Stimulated activated CD8-positive, alpha-beta memory T cell treated with anti-CD3 and anti-CD28 coated beads, Interleukin-15, amount 100 ng/mL, for 48 hours (primary cell): ENCODE data around the gene NME4.
"Not testable (repeated sequence)": the region's sequence is repeated elsewhere in the genome, so short reads cannot be mapped to it uniquely, and the experiment has no call there.

Experiments used
- DNase-seq, 2 donors: peaks; one replicate each; pipeline ENCODE4 v3.0.0-alpha.2; 2020; ENCODE audit warnings: low read depth in 2 of 2

NME4 gene

GRCh38 chr16:397135-397661 lies at the start of gene NME4:
Gene NME4, plus strand, starts transcription at chr16:397199. Its CDS starts 24 bp downstream, at chr16:397223.
- no peak for DNase-seq

GRCh38 chr16:347203-347602 lies 49.8 kb upstream of the NME4 start:
- DNase-seq, result no peak

- DNase-seq, result not testable (repeated sequence)
Measured at GRCh38 chr16:348495-348894, 48.5 kb upstream of the NME4 start.

DNA sequence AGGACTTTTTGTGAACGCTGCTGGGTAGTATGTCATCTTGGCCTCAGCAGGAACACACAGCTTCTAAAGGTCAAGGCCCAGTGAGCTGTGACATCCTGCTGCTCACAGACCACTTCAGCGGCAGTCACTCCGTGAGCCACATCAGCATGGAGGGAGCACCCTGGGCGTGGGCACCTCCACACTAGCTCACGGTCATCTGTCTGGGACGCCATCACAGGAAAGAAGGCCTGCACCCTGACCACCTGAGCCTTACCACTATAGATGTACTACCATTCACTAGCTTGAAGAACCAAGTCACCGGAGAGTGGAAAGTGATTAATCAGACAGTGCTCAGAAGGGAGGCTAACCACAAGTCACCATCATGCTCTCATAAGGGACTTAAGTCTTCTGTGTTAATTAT lies 47.8 kb upstream of the NME4 start:
- no peak for DNase-seq

- DNase-seq, result no peak
Measured at GRCh38 chr16:350203-350602, 46.8 kb upstream of the NME4 start.

DNA sequence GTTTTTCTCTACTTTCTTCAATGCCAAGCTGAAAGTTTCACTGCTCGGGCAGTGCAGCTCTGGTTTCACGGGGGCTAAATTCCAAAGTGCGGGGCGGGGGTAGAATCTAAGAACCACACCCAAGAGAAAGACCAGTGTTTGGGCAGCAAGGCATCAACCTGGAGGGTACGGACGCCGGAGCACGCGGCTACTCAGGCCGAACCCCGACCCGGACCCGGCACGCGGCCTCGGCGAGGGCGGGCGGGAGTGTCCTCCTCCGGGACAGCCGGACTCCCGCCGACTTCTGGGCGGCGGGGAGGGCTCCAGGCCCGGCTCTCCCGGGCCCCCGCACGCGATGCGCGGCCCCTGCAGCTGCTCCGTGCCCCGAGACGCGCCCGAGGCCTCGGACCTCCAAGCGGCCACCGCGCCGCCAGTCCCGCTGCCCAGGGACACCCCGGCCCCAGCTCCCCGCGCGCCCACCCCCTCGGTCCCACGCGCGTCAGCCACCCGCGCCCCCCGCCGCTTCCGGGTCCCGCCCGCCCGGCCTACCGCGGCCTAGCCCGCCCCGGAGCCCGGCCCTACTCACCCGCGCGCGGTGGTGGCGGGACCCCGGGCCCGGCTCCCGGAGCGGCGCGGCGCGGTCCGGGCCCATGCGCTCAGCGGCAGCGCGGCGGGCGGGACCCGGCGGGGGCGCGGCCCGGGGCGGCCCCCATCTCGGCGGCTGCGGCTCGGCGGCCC lies 45.0 kb upstream of the NME4 start:
- DNase-seq, result no peak

- peak; percentile 99 to 100 for DNase-seq
Measured at GRCh38 chr16:352547-353403, 44.2 kb upstream of the NME4 start, which contains the start of gene AXIN1. Gene AXIN1, minus strand, starts transcription at chr16:352723. Its CDS starts 5,698 bp downstream, at chr16:347025.

DNA sequence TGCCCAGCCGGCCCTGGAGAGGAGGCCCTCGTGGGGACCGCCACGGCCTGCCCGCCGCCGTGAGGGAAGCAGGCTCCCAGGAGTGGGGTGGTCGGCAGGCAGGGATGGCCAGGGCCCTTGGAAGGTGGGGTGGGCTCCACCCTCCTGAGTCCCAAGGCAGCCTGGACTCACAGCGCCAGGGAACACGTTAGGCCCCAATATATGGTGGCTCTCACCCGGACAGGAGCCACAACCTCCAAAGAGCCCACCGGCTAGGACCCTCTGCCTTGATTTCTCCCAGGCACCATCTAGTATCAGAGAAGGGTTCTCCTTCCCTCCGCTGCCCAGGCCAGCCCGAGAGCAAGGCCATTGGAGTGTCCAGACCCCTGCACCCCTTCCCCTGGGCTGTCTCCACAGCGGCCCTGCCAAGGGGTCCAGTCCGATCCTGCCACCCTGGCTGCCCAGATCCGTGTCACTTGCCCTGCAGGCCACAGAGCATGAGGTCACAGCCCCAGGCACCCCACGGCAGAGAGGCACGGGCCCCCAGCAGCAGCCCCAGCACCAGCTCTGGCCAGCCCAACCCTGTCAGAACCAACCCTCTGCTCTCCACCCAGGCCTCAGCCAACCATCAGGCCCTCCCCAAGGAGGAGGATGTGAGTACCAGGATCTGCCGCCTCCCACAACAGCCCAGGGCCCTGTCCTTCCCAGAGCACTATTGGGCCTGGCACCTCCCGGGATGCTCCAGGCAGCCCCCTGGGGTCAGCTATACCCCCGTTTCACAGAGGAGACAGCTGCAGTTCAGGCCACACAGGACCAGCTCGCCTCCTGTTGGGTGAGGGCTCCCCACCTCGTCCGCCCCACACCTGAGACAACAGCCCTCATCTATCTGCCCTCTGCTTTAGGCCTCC lies 43.4 kb upstream of the NME4 start:
- DNase-seq, result no peak

DNA sequence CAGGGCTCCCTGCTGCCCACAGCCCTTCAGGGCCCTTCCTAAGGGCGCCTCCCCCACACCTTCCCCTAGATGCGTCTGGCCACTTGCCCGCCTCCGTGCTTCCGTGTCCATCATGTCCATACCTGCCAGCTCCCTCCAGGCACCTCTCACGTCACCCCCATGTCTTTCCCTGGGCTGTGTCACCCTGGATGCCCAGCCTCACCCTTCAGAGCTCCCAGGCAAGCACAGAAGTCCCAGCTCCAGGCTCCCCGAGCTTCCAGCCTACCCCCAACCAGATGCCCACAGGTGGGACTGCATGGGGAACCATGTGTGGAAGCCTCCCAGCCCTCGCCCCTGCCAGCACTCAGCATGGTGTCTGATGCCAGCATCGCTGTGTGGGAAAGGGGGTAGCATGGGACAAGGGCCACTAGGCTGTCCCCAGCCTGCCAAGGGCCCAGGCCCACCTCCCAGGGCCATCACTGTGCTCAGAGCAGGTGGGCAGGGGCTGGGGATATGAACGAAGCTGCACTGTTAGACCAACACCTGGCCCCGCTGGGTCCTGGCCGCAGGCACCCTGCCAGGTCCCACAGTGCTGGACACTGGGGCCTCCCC lies 42.6 kb upstream of the NME4 start:
- no peak for DNase-seq

- no peak for DNase-seq
Measured at GRCh38 chr16:354971-355461, 42.0 kb upstream of the NME4 start.

- no peak for DNase-seq
Measured at GRCh38 chr16:356741-357140, 40.3 kb upstream of the NME4 start.

DNA sequence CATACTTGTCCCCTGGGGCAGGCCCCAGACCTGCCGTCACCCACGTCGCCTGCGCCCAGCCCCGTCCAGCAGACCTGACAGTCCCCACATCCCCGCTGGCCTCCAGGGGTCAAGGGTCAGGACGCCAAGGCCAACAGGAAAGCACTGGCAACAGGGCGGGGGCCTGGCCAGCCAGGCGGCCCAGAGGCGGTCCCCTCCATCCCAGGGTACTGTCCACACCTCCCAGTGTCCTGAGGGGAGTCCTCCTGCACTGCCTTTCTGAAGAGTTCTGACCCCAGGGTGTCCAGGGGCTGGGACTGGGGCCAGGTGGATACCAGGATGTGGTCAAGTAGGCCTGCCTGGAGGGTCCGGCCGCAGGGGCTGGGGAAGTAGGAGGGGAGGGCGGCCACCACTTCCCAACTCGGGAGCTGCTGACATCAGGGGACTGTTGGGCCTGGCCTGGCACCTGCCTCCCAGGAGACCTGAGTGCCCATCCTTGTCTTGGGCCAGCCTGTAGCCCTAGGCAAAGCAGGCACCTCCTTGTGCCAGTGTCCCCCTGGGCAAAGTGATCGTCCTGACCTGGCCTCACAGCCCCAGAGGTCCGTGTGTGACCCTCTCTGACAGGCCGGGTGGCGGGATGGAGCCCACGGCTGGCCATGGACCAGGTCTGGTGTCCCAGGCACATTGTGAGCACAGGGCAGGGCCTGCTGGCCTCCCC lies 37.8 kb upstream of the NME4 start:
- DNase-seq, result no peak

GRCh38 chr16:359871-360697 lies 36.9 kb upstream of the NME4 start:
- no peak for DNase-seq

- no peak for DNase-seq
Measured at GRCh38 chr16:360698-361336, 36.2 kb upstream of the NME4 start.

DNA sequence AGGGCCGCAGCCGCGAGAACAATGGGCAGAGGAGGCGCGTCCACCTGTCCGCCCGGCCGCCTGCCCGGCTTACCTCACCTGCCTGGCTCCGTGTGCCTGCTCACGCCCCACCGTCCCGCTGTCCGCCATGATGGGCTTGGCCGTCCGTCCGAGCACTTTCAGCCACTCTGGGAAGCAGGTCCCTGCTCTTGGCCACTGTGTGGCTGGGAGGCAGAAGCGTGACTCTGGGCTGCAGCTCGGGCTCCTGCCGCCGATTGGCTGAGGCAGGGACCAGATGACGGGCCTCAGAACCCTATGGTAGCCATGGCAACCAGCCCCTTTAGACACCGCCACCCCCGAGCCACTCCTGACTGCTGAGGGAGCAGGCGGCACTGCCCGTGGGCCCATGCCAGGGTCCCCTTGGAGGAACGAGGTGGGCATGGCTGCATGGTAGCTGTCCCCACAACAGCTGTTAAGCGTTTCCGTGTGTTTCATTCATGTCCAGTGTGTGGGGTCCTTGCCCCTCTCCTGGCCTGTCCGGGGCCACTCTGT lies 35.6 kb upstream of the NME4 start:
- DNase-seq, result no peak

- peak; percentile 56 to 61 for DNase-seq
Measured at GRCh38 chr16:361872-362701, 34.9 kb upstream of the NME4 start.

DNA sequence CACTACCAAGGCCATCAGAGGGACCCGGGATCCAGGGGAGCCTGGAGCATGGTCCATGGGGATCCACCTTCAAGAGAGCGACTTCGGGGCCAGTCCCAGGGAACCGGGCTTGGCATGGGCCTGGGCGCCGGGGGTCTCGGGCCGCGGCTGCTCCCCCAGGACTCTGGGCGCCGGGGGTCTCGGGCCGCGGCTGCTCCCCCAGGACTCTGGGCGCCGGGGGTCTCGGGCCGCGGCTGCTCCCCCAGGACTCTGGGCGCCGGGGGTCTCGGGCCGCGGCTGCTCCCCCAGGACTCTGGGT lies 34.3 kb upstream of the NME4 start:
- not testable (repeated sequence) for DNase-seq

DNA sequence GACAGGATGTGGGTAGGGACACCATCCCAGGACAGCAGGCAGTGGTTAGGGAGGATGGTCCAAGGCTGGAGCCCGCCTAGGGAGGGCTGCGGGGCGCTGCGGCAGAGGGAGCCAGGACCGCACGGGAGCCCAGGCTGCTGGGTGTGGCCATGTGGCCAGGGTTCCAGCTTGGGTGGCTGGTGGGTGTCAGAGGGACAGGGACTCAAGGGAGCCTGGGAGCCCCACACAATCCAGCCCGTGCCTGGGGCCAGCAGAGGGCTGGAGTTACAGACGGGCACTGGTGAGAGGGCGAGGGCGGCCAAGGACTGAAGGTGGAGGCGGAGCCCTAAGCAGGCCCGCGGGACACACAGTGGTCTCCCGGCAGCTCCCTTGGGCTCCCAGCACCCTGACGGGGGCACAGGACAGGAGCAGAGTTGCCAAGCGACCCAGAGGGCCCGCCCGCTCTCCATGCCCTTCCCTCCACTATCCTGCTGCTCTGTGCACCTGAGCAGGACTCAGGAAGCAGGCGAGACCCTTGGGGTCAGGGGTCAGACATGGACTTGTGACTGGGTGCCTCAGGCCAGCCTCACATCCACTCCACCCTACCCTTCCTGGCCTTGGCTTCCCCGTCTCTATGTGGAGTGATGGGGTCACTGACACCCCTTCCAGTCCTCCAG lies 33.8 kb upstream of the NME4 start:
- DNase-seq, result no peak
